Activated CD8-positive, alpha-beta memory T cell treated with anti-CD3 and anti-CD28 coated beads, Interleukin-2, amount 10 ng/mL, durations not matched to agents 7 days and 5 days (primary cell): ENCODE measurements around the gene LIN37. TPM values are rescaled to one million over a fixed set of nuclear protein-coding genes. Genes with fewer than 3 reads are reported as not detected.

ENCODE experiments used
- ATAC-seq: fragments of 150-1000 bp; cut with Tn5 transposase; one replicate; pipeline ENCODE4 v1.10.0; 2021; ENCODE audit warnings: moderate library complexity
- CTCF ChIA-PET: fragments of 350-600 bp; sonication (Branson Sonifier 250); formaldehyde crosslinking; loops from one replicate; lab custom pipeline; 2021; ENCODE audit warnings: antibody characterized with exemption; lab: Charles Lee
- DNase-seq: peaks from one replicate; pipeline ENCODE4 v3.0.0-alpha.2; 2020
- H3K27ac Mint-ChIP-seq: one replicate; pipeline ENCODE4 v1.8.0; 2021; ENCODE audit warnings: mild to moderate bottlenecking, mixed read lengths
- H3K27me3 Mint-ChIP-seq: one replicate; pipeline ENCODE4 v1.8.0; 2021; ENCODE audit warnings: mixed read lengths
- H3K36me3 Mint-ChIP-seq: one replicate; pipeline ENCODE4 v1.8.0; 2021; ENCODE audit warnings: mild to moderate bottlenecking, mixed read lengths
- H3K4me1 Mint-ChIP-seq: one replicate; pipeline ENCODE4 v1.8.0; 2021; ENCODE audit warnings: mixed read lengths
- H3K4me3 Mint-ChIP-seq: one replicate; pipeline ENCODE4 v1.8.0; 2021; ENCODE audit warnings: mild to moderate bottlenecking, moderate library complexity, mixed read lengths
- H3K9me3 Mint-ChIP-seq: one replicate; pipeline ENCODE4 v1.8.0; 2022; ENCODE audit warnings: low read depth, mixed read lengths
- total RNA-seq, 2 experiments: library from RNA; stranded (reverse); gene quantifications; one replicate each; pipeline ENCODE4 v1.2.3, GENCODE V29; 2021

The LIN37 gene
- total RNA-seq, 2 experiments from 2014 or later: 8.9 to 9.2 TPM

GRCh38 chr19:35781650-35782049 lies 33.3 kb downstream of the LIN37 start:
- Mint-ChIP-seq H3K27me3 (no peaks in the 10 kb centered on the region), H3K36me3 (peaks cover 2% of the 10 kb centered on the region), H3K4me1 (peaks cover 5% of the 10 kb centered on the region), H3K9me3 (no peaks in the 10 kb centered on the region), H3K27ac (no peak overlapping the region), H3K4me3 (no peak overlapping the region)
- DNase-seq (no peak), ATAC-seq (no peak)
- CTCF ChIA-PET: no interaction called here

DNA sequence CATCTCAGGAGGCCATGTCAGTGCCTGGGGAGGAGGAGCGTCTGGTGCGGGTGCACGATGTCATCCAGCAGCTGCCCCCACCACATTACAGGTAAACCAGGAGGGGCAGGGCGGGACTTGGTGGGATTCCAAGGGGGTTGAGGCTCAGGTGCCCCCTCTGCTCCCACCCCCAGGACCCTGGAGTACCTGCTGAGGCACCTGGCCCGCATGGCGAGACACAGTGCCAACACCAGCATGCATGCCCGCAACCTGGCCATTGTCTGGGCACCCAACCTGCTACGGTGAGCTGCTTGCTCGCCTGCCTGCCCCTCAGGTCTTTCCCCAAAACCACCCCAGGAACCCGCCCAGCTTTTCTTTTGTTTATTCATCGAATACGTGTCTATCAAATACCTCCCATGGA lies 34.2 kb downstream of the LIN37 start:
- CTCF ChIA-PET: no interaction called here
- no peaks in the 10 kb centered on the region for H3K4me1 Mint-ChIP-seq

GRCh38 chr19:35783469-35784434 lies 35.4 kb downstream of the LIN37 start:
- peaks cover 2% of the 10 kb centered on the region for H3K36me3 Mint-ChIP-seq
- no peak for DNase-seq
- CTCF ChIA-PET: no interaction called here
- H3K27ac Mint-ChIP-seq: no peak overlapping the region
- no peak for ATAC-seq
- H3K27me3 Mint-ChIP-seq: no peaks in the 10 kb centered on the region
- H3K4me1 Mint-ChIP-seq: no peaks in the 10 kb centered on the region
- H3K4me3 Mint-ChIP-seq: no peak overlapping the region
- H3K9me3 Mint-ChIP-seq: no peaks in the 10 kb centered on the region

More for the DNA sequence above, 34.2 kb downstream of the LIN37 start:
- Mint-ChIP-seq H3K4me3 (no peak overlapping the region), H3K27ac (no peak overlapping the region), H3K36me3 (peaks cover 2% of the 10 kb centered on the region), H3K9me3 (no peaks in the 10 kb centered on the region), H3K27me3 (no peaks in the 10 kb centered on the region)
- DNase-seq: no peak
- ATAC-seq: no peak

DNA sequence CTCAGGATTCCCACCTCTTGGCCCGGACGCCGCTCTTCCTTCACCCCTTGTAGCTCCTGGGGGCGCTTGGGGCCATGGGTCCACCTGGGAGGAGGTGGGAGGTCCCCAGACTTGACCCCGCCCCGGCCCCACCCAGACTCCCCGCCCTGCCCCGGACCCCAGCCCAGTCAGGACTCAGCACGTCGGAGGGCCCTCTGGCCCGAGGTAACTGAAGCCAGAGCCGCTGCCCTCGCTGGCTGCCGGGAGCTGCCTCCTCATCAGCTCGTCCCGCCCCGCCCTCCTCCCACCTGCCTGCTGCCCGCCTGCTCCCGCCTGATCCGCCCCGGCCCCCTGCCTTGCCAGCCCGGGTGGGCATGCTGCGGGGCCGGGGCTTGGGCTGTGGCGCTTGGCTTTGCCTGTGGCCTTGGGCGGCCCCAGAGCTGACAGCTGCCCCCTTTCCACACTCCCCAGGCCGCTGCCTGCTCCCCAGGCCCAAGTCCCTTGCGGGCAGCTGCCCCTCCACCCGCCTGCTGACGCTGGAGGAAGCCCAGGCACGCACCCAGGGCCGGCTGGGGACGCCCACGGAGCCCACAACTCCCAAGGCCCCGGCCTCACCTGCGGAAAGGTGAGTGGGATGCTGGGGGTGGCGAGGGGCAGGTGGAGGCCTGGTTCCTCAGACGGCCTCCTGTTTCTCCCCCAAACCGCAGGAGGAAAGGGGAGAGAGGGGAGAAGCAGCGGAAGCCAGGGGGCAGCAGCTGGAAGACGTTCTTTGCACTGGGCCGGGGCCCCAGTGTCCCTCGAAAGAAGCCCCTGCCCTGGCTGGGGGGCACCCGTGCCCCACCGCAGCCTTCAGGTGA lies 36.3 kb downstream of the LIN37 start:
- Mint-ChIP-seq H3K4me1 (no peaks in the 10 kb centered on the region), H3K27ac (no peak overlapping the region), H3K4me3 (no peak overlapping the region), H3K9me3 (no peaks in the 10 kb centered on the region), H3K27me3 (no peaks in the 10 kb centered on the region), H3K36me3 (peaks cover 1% of the 10 kb centered on the region)
- no peak for ATAC-seq
- CTCF ChIA-PET: no interaction called here
- no peak for DNase-seq

- Mint-ChIP-seq H3K9me3 (no peaks in the 10 kb centered on the region), H3K36me3 (peaks cover 1% of the 10 kb centered on the region), H3K27me3 (no peaks in the 10 kb centered on the region), H3K4me3 (no peak overlapping the region), H3K4me1 (no peaks in the 10 kb centered on the region), H3K27ac (no peak overlapping the region)
- ATAC-seq: no peak
- CTCF ChIA-PET: interaction anchor here (1.3 kb wide), 1 partner anchor 34 kb away, joined by 3 read pairs; no protein-coding TSS in a partner anchor
- no peak for DNase-seq
These were observed 36.9 kb downstream of the LIN37 start for GRCh38 chr19:35785339-35785627.

- no peaks in the 10 kb centered on the region for H3K9me3 Mint-ChIP-seq
- H3K27ac Mint-ChIP-seq: no peak overlapping the region
- H3K4me1 Mint-ChIP-seq: no peaks in the 10 kb centered on the region
- CTCF ChIA-PET: interaction anchor here (1.3 kb wide), 1 partner anchor 33 kb away, joined by 3 read pairs; no protein-coding TSS in a partner anchor
- no peak overlapping the region for H3K4me3 Mint-ChIP-seq
- ATAC-seq: no peak
- H3K36me3 Mint-ChIP-seq: no peaks in the 10 kb centered on the region
- DNase-seq: no peak
- H3K27me3 Mint-ChIP-seq: no peaks in the 10 kb centered on the region
These were observed 38.2 kb downstream of the LIN37 start for GRCh38 chr19:35786299-35787160.

DNA sequence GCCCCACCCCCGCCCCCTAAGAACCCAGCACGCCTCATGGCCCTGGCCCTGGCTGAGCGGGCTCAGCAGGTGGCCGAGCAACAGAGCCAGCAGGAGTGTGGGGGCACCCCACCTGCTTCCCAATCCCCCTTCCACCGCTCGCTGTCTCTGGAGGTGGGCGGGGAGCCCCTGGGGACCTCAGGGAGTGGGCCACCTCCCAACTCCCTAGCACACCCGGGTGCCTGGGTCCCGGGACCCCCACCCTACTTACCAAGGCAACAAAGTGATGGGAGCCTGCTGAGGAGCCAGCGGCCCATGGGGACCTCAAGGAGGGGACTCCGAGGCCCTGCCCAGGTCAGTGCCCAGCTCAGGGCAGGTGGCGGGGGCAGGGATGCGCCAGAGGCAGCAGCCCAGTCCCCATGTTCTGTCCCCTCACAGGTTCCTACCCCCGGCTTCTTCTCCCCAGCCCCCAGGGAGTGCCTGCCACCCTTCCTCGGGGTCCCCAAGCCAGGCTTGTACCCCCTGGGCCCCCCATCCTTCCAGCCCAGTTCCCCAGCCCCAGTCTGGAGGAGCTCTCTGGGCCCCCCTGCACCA lies 38.9 kb downstream of the LIN37 start:
- Mint-ChIP-seq H3K27me3 (no peaks in the 10 kb centered on the region), H3K36me3 (no peaks in the 10 kb centered on the region), H3K9me3 (no peaks in the 10 kb centered on the region), H3K27ac (no peak overlapping the region), H3K4me3 (no peak overlapping the region), H3K4me1 (no peaks in the 10 kb centered on the region)
- DNase-seq (no peak), ATAC-seq (no peak)
- CTCF ChIA-PET: no interaction called here

DNA sequence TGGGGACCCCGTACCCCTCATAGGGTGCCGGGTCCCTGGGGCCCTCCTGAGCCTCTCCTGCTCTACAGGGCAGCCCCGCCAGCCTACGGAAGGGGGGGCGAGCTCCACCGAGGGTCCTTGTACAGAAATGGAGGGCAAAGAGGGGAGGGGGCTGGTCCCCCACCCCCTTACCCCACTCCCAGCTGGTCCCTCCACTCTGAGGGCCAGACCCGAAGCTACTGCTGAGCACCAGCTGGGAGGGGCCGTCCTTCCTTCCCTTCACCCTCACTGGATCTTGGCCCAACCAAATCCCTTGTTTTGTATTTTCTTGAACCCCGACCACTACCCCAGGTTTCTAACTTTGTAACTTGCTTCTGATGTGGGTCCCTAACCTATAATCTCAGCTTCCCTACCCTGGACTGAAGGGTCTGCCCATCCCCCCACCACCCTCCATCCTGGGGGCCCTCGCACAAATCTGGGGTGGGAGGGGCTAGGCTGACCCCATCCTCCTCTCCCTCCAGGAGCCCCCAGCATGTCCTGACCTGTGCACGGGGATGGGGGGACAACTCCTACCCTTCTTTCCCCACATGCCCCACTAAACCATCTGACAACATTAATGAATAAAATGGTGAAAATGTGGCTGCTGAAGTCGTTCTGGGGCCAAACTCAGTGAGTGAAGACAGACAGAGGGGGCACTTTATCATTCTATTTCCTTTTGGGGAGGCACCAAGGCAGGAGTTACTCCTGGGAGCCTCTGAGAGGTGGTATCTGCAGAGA lies 40.0 kb downstream of the LIN37 start:
- H3K27me3 Mint-ChIP-seq: no peaks in the 10 kb centered on the region
- ATAC-seq: no peak
- H3K36me3 Mint-ChIP-seq: no peaks in the 10 kb centered on the region
- no peak for DNase-seq
- H3K4me3 Mint-ChIP-seq: no peak overlapping the region
- no peaks in the 10 kb centered on the region for H3K9me3 Mint-ChIP-seq
- no peaks in the 10 kb centered on the region for H3K4me1 Mint-ChIP-seq
- CTCF ChIA-PET: interaction anchor here (0.8 to 1.4 kb wide), 2 partner anchors 31 to 33 kb away, joined by 3 to 4 read pairs; no protein-coding TSS in a partner anchor
- H3K27ac Mint-ChIP-seq: no peak overlapping the region

- Mint-ChIP-seq H3K36me3 (no peaks in the 10 kb centered on the region), H3K27me3 (no peaks in the 10 kb centered on the region), H3K9me3 (no peaks in the 10 kb centered on the region), H3K4me3 (no peak overlapping the region), H3K27ac (no peak overlapping the region), H3K4me1 (no peaks in the 10 kb centered on the region)
- no peak for DNase-seq
- peak; percentile 6 for ATAC-seq
- CTCF ChIA-PET: interaction anchor here (1.4 kb wide), 1 partner anchor 30 kb away, joined by 3 read pairs; no protein-coding TSS in a partner anchor
These were observed 41.0 kb downstream of the LIN37 start for GRCh38 chr19:35789195-35789977.

- DNase-seq: no peak
- Mint-ChIP-seq H3K4me1 (no peaks in the 10 kb centered on the region), H3K9me3 (no peaks in the 10 kb centered on the region), H3K27me3 (peaks cover 4% of the 10 kb centered on the region), H3K36me3 (no peaks in the 10 kb centered on the region), H3K27ac (no peak overlapping the region), H3K4me3 (no peak overlapping the region)
- ATAC-seq: no peak
- CTCF ChIA-PET: no interaction called here
These were observed 41.9 kb downstream of the LIN37 start for GRCh38 chr19:35789978-35790944.
